T follicular helper cell (primary cell): ENCODE results near the gene ABI3BP.
"Not testable (repeated sequence)": the region's sequence is repeated elsewhere in the genome, so short reads cannot be mapped to it uniquely, and the experiment has no call there.

ENCODE experiments used
- DNase-seq: peaks from one replicate; pipeline ENCODE4 v3.0.0-alpha.2; 2020; ENCODE audit warnings: low read depth
- total RNA-seq, 2 experiments: gene quantifications; one replicate each; lab custom pipeline; 2026; lab: John Stamatoyannopoulos, UW

ABI3BP gene, protein sequence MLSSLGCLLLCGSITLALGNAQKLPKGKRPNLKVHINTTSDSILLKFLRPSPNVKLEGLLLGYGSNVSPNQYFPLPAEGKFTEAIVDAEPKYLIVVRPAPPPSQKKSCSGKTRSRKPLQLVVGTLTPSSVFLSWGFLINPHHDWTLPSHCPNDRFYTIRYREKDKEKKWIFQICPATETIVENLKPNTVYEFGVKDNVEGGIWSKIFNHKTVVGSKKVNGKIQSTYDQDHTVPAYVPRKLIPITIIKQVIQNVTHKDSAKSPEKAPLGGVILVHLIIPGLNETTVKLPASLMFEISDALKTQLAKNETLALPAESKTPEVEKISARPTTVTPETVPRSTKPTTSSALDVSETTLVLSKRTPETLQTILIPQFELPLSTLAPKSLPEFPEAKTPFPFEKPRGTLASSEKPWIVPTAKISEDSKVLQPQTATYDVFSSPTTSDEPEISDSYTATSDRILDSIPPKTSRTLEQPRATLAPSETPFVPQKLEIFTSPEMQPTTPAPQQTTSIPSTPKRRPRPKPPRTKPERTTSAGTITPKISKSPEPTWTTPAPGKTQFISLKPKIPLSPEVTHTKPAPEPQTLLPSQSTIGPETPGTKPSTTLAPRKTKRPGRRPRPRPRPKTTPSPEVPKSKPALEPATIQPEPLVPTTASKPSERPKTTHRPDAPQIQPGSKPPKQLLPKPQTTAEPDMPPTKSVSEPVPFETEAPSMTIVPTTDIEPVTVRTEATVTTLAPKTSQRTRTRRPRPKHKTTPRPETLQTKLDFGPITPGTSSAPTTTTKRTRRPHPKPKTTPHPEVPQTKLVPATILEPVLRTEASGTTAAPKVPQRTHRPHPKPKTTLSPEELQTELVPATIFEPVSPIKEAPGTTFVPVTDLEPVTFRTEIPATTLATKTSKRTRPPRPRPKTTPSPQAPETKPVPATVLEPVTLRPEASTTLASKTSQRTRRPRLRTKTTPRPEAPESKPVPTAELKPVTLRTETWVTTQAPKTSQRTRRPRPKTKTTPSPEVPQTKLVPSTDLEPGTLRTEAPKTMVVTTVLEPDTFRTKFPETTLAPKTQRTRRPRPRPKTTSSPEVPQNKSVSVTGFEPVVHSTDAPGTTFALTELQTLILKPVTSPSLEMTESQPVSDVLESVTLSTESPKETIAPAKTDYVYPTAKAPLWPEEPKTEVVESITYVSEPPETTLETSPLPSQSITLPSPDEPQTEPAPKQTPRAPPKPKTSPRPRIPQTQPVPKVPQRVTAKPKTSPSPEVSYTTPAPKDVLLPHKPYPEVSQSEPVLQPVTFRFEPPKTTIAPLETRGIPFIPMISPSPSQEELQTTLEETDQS (N-terminal part only)
- 0 reads per million in 2 experiments for total RNA-seq

DNA sequence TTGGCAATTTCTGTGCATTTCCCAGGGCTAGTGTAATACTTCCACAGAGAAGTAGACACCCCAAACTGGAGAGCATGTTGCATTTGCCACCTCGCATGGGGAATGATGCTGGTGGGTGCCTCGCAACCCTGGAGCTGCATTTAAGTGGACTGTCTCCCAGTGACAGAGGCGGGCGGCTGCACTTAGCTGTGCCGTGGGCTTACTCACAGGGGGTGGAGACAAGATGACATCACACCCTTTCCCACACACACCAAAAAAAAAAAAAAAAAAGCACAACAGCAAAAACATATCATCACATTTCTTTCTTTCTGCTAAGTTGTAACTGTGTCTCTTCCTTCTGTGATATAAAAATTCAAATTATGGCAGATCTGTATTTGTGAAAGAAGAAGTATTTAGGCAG is at the start of gene ABI3BP:
TSS of gene ABI3BP (minus strand) at position 113 of the 400 bp plus-strand sequence. CDS start at position 76, 37 bp downstream.
- no peak for DNase-seq

DNA sequence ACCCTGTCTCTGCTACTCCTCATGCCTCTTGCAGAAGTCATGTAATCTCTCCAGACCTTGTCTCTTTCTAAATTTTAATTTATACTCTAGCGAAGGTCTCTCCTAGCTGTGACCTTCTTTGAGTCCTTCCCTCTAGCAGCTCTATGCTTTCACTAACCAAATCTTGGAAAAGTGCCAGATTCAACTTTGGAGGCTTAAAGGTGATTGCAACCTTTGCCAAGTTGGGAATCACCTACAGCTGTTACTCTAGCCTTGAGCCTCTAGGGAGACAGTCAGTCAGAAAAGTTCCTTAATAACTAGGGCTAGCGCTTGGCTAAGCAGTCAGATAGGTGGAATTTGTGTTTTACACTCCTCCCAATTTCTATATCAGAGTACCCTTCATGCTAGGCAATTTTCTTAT is 46.1 kb upstream of the ABI3BP start:
- no peak for DNase-seq

DNA sequence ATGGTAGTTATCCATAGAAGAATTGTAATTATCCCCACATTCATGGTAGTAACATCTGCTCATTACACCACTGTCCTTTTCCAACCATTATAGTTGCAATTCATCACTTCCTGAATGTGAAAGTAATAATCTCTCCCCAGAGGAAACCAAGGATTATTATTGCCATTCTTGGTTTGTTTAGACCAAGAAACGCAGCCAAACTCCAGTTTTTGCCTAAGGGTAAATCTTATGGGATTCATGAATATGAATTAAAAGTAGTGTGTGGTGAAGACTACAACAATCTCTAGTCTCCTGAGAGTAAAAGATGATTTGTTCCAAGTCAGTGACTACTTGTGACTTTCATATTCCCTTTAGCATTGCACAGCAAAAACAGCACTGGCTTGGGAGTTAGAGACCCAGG is 45.7 kb upstream of the ABI3BP start:
- no peak for DNase-seq

DNA sequence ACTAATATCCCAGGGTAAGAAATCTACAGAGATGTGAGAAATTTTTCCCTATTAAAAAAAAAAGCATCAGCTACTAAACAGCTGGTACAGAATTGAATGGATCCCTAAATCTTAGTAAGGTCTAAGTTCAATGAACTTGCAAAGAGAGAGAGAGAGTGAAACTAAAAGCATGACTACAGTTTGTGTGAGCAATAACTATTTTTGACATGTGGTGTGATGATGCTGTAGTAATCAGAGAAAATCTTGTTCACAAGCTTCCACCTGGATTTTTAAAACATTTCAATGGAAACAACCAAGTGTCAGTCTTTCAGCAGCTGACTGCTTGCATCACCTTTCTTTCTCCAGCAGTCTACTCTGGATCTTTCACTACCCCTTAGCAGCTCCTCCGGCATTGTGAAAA is 45.2 kb upstream of the ABI3BP start:
- DNase-seq, result no peak

DNA sequence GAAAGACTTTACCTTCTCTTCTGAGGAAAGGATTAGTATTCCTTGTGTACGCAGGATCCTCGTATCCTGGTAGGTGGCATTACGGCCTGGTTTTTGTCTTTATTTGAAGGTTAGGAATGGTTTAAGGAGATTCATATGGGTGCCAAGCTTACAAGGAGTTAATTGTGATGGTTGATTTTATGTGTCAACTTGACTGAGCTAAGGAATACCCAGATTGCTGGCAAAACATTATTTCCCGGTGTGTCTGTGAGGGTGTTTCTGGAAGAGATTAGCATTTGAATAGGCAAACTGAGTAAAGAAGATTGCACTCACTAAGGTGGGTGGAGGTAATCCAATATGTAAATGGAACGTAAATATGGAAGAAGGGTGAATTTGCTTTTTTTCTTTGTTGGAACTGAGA is 44.4 kb upstream of the ABI3BP start:
- DNase-seq, result no peak

DNA sequence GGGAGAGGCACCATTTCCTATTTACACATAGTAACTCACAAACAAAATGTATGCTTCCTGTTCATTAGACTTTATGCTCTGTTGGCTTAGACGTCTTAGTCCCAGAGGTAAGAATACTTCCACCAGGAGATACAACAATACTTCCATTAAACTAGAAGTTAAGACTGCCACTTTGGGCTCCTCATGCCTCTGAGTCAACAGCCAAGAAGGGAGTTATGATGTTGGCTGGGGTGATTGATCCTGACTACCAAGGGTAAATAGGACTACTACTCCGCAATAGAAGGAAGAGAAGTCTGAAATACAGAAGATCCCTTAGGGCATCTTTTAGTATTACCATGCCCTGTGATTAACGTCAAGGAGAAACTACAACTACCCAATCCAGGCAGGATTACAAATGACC is 43.5 kb upstream of the ABI3BP start:
- DNase-seq, result no peak

DNA sequence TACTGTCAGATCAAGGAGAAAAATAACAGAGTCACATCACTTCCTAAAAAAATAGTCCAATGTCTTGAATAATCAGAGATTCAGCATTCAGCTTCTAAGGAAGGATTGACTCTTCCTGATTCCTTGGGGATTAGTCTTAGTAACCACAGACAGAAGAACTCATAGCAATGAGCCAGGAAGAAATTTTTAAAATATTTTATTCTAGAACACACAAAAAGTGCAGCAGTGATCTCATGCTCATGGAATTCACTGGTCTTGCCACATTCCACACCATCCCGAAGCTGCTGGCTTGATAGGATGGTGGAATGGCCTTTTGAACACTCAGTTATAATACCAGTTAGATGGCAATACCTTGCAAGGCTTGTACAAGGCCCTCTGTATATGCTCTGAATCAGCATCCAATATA is 43.0 kb upstream of the ABI3BP start:
- no peak for DNase-seq

DNA sequence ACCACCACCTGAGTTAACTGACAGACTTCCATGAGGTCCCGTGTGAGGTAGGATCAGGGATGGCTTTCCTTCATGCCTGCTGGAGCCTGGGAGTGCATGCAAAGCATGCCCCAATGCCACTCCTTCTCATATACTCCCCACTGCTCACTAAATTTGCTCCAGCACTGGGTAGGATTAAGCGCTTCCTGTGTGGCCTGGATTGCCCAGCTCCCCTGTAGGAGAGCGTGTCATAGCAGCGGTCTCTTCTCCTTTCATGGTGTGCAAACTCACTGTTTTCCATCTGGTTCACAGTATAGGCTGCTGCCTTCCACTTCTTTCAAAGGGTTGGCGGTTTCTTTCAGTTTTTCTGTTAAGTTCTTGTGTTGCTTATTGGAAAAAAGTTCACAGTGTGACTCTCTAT is 34.1 kb upstream of the ABI3BP start:
- DNase-seq, result no peak

DNA sequence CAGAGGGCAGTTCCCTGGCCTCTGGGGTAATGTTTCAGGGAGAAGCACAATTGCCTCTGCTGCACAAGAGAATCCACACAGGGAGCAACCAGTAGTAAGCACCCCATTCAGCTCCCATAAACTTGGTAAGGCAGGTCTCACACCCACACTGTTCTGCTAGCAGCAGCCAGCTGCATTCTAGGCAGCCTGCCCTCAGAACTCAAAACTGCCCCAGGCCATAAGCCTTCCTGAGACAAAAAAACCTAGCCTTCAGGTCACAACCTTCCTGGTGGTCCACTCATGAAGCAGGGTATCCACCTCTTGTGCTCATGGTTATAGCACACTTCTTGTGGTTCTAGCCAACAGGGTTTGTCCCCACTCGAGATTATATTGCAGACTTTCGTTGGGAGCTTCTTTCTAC is 33.7 kb upstream of the ABI3BP start:
- DNase-seq, result no peak

DNA sequence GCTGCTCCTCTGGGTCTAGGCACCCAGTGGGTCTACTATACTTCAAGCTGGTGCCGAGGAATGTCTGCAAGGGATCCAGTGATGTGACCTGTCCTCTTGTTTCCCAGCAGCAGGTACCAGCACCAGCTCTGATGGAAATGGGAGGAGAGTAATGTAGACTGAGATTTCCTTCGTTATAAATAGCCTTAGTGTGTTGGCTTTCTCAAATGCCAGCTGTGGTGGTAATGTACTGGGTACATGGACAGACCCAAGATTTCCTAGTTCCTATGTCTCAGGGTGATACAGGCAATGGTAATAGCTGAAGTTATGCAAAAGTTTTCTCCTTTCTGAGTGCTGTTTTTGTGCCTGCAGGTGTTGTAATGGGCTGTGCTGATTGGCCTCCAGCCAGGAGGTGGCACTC is 33.0 kb upstream of the ABI3BP start:
- no peak for DNase-seq

DNA sequence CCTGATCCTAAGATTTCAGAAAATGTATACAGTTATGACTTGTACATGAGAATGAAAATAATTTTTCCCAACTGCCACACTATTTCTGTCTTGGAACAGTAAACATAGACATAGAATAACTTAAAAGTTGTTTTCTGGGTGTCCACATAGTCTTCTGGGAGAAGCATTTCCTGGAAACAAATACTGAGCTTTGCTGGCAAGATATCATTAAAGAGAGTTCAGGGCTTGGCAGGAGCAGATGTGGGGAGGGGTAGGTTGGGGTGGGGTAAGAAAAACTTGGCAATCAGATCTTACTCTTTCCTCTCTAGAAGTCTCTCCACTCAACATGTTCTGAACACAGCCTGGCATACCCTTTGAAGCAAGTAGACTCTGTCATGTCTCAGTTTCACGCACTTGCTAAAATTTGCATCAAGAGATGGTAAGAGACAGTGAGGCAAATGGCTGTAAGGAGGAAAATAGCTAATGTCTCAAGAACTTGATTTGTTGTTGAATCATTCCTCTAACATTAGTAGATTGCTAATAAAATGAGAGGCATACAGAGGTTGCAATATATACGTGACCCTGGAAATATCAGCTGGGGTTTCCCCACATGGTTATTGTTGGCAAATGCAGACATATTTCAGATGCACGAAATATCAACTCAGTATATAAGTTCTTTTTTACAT is 27.3 kb upstream of the ABI3BP start:
- no peak for DNase-seq

DNA sequence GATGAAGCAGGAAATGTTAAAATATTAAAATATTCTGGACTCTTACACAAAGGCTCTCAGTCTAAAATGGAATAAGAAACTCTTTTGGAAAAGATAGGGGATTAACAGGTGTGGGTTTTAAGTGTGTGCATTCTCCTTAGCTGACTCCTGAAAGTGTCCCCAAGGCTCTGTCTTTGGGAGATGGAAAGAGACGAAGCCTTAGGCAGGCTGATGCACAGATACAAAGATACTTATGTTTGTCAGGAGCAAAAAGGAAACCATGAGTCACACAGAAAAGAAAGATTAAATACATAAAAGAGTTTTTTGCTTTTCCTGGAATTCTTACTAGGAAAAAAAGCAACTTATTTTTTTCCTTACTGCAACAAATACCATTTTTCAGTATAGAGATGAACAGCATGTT is 23.8 kb upstream of the ABI3BP start:
- no peak for DNase-seq

DNA sequence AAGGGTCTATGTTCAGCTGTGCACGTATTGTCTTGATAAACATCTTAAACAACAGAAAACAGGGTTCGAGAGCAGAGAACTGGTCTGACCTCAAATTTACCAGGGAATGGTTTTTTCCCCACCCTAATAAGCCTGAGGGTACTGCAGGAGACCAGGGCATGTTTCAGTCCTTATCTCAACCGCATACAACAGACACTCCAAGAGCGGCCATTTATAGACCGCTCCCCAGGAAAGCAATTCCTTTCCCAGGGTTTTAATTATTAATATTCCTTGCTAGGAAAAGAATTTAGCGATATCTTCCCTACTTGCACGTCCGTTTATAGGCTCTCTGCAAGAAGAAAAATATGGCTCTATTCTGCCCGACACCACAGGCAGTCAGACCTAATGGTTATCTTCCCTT is 19.1 kb upstream of the ABI3BP start:
- not testable (repeated sequence) for DNase-seq

DNA sequence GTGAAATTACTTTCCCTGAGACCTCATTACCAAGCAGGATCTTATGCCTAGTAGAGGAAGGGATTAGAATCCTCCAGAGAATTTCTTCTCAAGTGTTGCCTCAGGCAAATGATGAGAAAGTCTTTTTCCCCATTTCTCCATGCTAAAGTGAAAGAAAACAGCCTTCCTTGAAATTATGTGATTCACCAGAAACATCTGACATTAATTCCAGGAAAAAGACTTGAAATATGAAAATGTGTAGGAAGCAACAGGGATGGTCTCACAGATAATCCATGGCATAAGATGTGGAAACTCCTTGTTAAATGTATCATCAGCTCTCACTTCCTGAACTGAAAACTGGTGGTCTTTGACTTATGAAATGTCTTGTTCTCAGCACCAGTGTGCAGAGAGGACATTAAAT is 17.9 kb upstream of the ABI3BP start:
- DNase-seq, result no peak

DNA sequence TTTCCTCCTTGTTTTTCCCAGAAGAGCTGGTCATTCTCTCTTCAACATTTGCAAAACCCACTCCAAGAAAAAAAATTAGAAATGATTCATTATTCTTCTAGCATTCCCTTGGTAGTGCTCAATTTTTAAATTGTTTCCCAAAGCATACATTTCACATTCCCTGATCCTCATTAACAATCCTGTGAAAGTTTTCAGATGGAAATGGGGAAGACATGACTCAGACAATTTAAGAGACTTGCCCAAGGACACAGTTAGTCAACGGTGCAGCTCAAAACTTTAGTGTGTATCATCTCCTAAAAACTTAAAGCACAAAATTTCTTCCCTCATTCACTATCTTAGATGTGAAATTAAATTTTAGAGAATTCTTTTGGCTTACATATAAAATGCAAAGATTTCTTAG is 17.1 kb upstream of the ABI3BP start:
- DNase-seq, result no peak

DNA sequence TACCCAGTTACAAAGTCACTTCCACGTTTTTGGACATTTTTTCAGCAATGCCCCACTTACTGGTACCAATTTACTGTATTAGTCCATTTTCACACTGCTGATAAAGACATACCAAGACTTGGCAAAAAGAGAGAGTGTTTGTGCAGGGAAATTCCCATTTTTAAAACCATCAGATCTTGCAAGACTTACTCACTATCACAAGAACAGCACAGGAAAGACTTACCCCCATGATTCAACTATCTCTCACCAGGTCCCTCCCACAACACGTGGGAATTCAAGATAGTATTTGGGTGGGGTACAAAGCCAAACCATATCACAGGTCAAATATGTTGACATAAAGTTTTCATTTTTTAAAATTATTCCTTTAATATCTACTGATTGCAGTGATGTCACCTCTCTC is 16.2 kb upstream of the ABI3BP start:
- no peak for DNase-seq

DNA sequence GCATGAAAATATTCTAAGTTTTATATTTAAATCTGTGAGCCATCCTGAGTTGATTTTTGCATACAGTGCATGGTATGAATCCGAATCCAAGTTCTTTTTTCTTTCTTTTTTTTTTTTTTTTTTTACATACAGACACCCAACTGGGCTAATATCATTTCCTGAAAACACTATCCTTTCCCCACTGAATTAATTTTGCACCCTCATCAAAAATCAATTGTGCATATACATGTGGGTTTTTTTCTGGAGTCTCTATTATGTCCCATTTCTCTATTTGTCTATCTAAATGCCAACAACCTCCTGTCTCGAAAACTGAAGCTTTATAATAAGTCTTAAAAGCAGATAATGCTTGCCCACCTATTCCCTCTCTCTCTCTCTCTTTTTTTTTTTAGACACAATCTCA is 5.9 kb upstream of the ABI3BP start:
- no peak for DNase-seq

DNA sequence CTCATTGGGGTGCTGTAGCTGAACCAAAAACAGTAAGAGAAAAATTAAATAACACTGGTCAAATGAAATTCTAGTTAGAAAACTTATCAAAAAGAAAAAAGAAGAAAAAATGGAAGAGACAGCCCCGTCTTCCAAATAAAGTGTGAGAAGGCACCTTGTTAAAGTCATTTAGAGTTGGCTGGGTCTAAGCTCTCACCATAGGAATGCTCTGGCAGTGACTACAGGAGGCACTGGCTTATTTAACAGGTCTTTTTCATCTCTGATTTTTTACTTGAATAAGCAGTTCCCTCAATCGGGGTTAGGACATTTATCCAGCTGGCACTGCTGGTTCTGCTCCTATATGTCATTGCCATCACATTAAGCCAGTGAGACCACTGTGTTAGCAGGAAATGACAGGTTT is 1.6 kb upstream of the ABI3BP start:
- DNase-seq, result no peak

DNA sequence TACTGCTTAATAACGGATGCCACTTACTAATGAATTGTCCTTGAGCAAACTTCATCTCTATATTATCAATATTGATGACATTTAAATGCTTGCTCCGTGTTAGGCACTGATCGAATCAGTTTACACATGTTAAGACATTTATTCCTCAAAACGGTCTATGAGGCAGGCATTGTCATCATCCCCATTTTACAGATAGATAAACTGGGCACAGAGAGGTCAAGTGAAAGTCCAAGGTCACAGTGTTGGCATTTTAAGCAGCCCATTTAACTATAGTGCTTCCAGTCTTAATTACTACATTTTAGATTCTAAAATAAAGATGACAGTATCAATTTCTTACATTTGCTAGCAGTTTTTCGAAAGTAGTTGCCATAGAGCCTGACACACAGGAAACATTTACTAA is 966 bp upstream of the ABI3BP start:
- DNase-seq, result no peak

DNA sequence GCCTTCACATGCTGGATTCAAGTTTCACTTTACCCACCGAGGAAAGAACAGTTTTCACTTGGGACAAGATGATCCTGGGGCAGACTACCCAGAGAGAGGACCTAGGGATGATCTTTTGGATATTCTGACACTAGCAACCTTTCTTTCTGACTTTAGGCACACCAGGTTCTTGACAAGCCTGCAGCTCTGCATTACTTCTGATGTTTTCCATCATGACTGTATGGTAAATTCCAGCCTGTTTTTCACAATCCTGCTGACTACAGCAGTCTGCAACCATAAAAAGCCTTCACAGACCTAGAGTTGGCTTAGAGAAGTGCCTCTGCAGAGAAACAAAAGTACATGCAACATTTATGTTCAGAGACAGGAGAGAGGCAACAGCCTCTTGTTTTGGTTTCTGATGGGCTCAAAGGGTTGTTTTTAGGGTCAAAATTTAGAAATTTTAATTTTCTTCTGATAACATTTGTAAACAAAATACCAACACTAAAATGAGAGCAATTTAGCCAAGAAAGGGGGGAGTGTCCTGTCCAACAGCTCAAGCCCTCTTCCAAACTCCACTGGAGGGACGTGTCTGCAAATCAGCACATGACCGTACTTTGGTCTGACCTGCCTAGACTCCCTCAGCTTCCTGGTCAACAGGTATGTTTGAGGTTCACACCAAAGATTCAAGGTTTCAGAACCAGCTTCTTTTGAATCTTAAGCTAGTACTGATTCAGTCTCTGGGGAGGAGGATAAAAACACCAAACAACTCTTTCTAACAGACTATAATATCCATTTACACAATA is 799 bp downstream of the ABI3BP start:
- no peak for DNase-seq

DNA sequence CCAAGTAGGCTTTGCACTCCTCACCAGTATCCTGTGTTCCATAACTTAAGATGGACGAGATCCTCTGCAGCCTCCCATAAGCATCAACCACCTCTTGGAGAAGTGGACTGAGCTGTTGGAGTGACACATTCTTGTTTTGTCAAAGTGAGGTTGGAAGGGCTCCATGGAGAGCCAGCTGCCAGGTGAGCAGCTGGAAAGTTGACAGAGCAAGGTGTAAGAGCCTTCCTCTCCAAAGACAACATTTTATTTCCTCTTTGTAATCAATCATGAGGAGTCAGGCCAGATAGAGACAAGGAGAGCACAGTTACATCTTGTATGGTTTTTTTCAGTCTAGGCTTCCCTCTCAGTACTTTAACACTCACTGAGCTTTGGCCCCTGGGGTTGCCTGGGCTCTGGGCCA is 5.1 kb downstream of the ABI3BP start:
- no peak for DNase-seq
